HUES48 (cell line): ENCODE results near the gene TMSB10.
A peak's percentile ranks its signal among the peaks of the same experiment; 100 is the strongest.

ENCODE experiments used
- H3K27ac ChIP-seq: one replicate; pipeline ENCODE4 v1.7.0; 2013; ENCODE audit warnings: low read depth, low read length, inconsistent platforms
- H3K27me3 ChIP-seq: 2 replicates; pipeline ENCODE4 v1.6.1; 2013; ENCODE audit warnings: mild to moderate bottlenecking, low read length; ENCODE audit not compliant: control insufficient read depth, insufficient read depth
- H3K36me3 ChIP-seq: 2 replicates; pipeline ENCODE4 v1.6.1; 2013; ENCODE audit warnings: low read length; ENCODE audit not compliant: control insufficient read depth, insufficient read depth
- H3K4me1 ChIP-seq: 2 replicates; pipeline ENCODE4 v1.6.1; 2013; ENCODE audit warnings: mild to moderate bottlenecking, low read length; ENCODE audit not compliant: control insufficient read depth, insufficient read depth
- H3K4me3 ChIP-seq: 2 replicates; pipeline ENCODE4 v1.5.1; 2013; ENCODE audit warnings: mild to moderate bottlenecking, low read depth, low read length
- H3K9ac ChIP-seq: 2 replicates; pipeline ENCODE4 v1.6.1; 2013; ENCODE audit warnings: mild to moderate bottlenecking, low read depth, low read length, moderate library complexity
- H3K9me3 ChIP-seq: 2 replicates; pipeline ENCODE4 v1.6.1; 2013; ENCODE audit warnings: low read length; ENCODE audit not compliant: control insufficient read depth, insufficient read depth

TMSB10 gene

GRCh38 chr2:84891355-84892010, 14.0 kb upstream of the TMSB10 start:
- Histone ChIP-seq H3K4me3 (no peak overlapping the region), H3K9ac (no peak overlapping the region), H3K27ac (no peak overlapping the region), H3K27me3 (no peaks in the 10 kb centered on the region), H3K36me3 (no peaks in the 10 kb centered on the region), H3K4me1 (peaks cover 14% of the 10 kb centered on the region), H3K9me3 (no peaks in the 10 kb centered on the region)

DNA sequence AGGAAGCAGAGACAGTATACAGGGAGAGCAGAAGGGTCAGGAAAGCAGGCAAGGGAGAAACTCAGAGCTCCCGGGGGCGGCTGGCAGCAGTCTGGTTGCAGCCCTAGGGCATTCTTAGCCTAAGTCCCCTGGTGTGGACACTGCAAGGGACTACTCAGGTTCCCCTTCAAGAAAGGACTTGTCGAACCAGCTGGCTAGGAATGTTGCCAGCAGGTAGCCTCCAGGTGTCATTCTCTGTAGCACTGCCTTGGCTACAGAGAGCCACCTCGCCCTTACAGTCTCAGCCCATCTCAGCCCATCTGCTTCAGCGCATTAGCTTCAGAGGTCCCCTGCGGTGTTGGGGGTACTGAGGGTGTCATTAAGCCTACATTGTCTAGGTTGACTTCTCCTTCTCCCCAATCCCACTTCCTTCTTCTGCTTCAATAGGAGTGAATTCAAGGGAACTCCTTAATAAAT, 11.3 kb upstream of the TMSB10 start:
- peaks cover 14% of the 10 kb centered on the region for H3K4me1 ChIP-seq
- no peaks in the 10 kb centered on the region for H3K27me3 ChIP-seq
- H3K9me3 ChIP-seq: no peaks in the 10 kb centered on the region
- no peak overlapping the region for H3K9ac ChIP-seq
- H3K36me3 ChIP-seq: no peaks in the 10 kb centered on the region
- no peak overlapping the region for H3K4me3 ChIP-seq
- H3K27ac ChIP-seq: no peak overlapping the region

DNA sequence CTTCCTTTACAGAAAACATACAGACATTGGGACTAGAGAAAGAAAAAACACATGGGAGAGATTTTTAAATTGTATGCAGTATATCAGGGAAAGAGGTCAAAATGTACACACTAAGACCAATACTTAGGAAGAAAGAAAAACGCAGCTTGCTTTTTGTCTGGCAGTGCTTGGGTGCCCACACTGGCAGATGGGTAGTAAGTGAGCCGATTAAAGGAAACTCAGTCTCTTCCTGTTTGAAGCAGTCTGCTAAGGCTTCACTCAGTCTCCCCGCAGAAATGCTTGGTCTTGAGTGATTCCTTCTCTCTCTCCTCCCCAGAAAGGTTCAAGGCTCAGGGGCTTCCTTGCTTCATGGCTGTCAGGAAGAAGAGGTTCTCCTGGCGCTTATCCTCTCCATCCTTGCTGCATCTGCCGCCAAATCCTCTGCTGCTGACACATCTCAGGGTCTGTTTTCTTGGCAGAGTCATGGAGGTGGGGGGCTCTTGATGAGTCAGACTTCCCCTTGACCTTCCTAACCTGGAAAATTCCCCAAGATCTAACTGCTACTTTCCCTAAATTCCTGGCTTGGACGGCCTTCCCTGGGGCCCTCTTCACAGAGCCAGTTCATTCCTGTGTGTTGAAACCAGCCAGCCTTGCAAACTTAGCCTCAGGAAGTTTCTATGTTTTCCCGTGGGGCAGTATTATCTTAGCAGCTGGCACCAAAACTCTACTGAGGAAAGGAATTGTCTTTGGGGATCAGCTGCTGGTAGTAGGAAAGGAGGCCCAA, 10.5 kb upstream of the TMSB10 start:
- Histone ChIP-seq H3K4me1 (peaks cover 14% of the 10 kb centered on the region), H3K9ac (no peak overlapping the region), H3K9me3 (no peaks in the 10 kb centered on the region), H3K4me3 (no peak overlapping the region), H3K27me3 (no peaks in the 10 kb centered on the region), H3K36me3 (no peaks in the 10 kb centered on the region), H3K27ac (peak overlapping the region; percentile 18)

GRCh38 chr2:84896567-84896966, 8.9 kb upstream of the TMSB10 start:
- Histone ChIP-seq H3K27me3 (peaks cover 6% of the 10 kb centered on the region; the same call in 1 of the 2 replicates), H3K9ac (no peak overlapping the region), H3K4me1 (peaks cover 14% of the 10 kb centered on the region), H3K36me3 (no peaks in the 10 kb centered on the region), H3K9me3 (no peaks in the 10 kb centered on the region), H3K4me3 (no peak overlapping the region), H3K27ac (no peak overlapping the region)

DNA sequence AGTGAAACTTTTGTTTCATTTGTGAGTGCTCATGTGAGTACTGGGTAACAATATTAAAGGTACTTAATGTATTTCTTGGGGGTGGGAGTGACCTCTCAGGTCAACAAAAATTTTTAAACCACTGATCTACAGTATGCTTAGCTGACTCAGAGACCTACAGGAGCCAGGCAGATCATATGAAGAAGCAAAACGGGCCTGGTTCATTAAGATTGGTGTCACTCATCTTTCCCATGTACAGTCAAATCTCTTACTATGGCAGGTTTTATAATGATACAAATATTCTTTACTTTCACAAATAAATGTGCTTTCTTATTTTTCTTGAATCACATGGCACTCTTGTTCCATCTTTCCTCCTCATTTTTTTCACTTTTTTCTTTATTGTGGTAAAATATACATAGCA, 7.7 kb upstream of the TMSB10 start:
- Histone ChIP-seq H3K27me3 (peaks cover 13% of the 10 kb centered on the region), H3K27ac (no peak overlapping the region), H3K9me3 (no peaks in the 10 kb centered on the region), H3K4me1 (peaks cover 14% of the 10 kb centered on the region), H3K4me3 (no peak overlapping the region), H3K36me3 (no peaks in the 10 kb centered on the region), H3K9ac (no peak overlapping the region)

DNA sequence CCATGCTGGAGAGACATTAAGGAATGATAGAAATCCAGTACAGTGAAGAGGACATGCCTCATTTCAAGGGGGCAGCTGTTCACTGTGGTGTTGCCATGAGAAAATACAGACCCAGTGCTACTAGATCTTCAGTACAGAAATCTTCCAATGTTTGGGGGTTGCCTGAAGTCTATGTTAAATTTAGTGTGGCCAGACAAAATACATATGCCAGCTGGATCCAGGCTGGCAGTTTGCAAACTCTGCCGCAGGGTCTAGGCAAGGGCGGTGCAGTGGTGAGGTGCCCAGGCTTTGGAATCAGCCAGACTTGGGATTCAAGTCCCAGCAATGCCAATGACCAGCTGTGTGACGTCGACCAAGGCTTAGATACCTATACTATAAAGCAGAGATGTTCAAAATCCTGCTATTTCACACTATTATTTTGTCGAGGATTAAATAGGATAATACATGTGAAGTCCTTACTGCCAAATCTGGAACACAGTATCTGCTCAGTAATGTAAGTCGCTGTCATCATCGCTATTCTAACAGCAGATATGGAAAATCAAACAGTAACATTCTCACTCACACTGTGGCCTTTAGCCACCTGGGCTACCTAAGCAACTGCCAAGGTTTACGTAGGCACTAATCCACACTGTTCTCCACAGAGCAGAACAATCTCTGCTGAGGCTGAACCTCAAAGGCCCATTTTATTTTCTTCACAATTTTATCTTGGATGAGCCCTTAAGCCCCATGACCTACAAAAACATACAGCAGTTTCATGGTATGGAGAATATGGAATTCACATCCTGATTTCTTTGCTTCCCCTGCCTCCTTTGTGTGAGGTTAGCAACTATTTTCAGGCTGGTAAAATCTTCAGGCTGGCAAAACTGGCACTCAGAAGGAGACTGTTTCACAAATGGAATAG, 5.9 kb upstream of the TMSB10 start:
- H3K9ac ChIP-seq: no peak overlapping the region

GRCh38 chr2:84900971-84901370, 4.5 kb upstream of the TMSB10 start:
- Histone ChIP-seq H3K9ac (no peak overlapping the region), H3K36me3 (no peaks in the 10 kb centered on the region), H3K9me3 (no peaks in the 10 kb centered on the region), H3K27ac (no peak overlapping the region), H3K27me3 (peaks cover 27% of the 10 kb centered on the region), H3K4me3 (no peak overlapping the region), H3K4me1 (no peaks in the 10 kb centered on the region)

More for the DNA sequence above, 5.9 kb upstream of the TMSB10 start:
- peaks cover 7% of the 10 kb centered on the region; the same call in 1 of the 2 replicates for H3K4me1 ChIP-seq
- H3K4me3 ChIP-seq: no peak overlapping the region
- H3K36me3 ChIP-seq: no peaks in the 10 kb centered on the region
- H3K27ac ChIP-seq: no peak overlapping the region
- H3K27me3 ChIP-seq: peaks cover 24% of the 10 kb centered on the region
- H3K9me3 ChIP-seq: no peaks in the 10 kb centered on the region

DNA sequence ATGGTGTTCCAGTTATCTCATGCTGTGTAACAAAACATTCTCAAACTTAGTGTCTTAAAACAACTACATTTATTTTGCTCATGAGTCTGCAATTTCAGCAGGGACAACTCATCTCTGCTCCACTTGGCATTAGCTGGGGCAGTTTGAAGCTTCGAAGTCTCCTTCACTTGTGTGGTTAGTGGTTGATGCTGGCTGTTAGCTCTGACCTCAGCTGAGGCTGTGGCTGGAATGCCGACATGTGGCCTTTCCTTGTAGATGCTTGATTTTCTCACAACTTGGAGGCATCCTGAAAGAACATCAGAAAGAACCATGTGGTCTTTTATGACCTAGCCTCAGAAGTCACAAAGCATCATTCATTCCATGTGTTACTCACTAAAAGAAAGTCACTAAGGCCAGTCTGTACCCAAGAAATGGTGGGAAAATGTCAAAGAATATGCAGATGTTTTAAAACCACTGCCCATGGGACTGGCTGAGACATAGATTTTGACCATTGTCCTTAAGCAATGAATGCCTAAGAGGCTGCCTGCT, 3.8 kb upstream of the TMSB10 start:
- H3K4me1 ChIP-seq: no peaks in the 10 kb centered on the region
- no peak overlapping the region for H3K9ac ChIP-seq
- H3K27ac ChIP-seq: no peak overlapping the region

GRCh38 chr2:84902526-84902925, 2.9 kb upstream of the TMSB10 start:
- no peak overlapping the region for H3K4me3 ChIP-seq
- H3K9me3 ChIP-seq: no peaks in the 10 kb centered on the region
- peaks cover 5% of the 10 kb centered on the region; the same call in 1 of the 2 replicates for H3K4me1 ChIP-seq
- no peak overlapping the region for H3K9ac ChIP-seq
- H3K27me3 ChIP-seq: peaks cover 27% of the 10 kb centered on the region
- no peaks in the 10 kb centered on the region for H3K36me3 ChIP-seq
- H3K27ac ChIP-seq: no peak overlapping the region

More for the DNA sequence above, 3.8 kb upstream of the TMSB10 start:
- H3K27me3 ChIP-seq: peaks cover 27% of the 10 kb centered on the region
- H3K9me3 ChIP-seq: no peaks in the 10 kb centered on the region
- H3K36me3 ChIP-seq: no peaks in the 10 kb centered on the region
- H3K4me3 ChIP-seq: no peak overlapping the region

DNA sequence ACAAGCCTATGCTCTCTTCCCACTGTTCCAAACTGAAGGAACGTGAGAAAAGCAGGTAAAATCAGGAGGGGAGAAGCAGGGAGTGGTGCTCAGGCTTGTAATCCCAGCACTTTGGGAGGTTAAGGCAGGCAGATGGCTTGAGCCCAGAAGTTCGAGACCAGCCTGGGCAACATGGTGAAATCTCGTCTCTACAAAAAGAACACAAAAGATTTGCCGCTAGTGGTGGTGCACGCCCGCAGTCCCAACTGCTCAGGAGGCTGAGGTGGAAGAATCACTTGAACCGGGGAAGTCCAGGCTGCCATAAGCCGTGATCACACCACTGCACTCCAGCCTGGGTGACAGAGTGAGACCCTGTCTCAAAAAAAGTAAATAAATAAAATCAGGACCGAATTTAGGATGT, 1.3 kb upstream of the TMSB10 start:
- no peaks in the 10 kb centered on the region for H3K9me3 ChIP-seq
- peak overlapping the region; percentile 91 for H3K4me3 ChIP-seq
- H3K36me3 ChIP-seq: no peaks in the 10 kb centered on the region
- no peak overlapping the region for H3K9ac ChIP-seq
- peaks cover 27% of the 10 kb centered on the region for H3K27me3 ChIP-seq
- H3K4me1 ChIP-seq: peaks cover 5% of the 10 kb centered on the region; the same call in 1 of the 2 replicates
- no peak overlapping the region for H3K27ac ChIP-seq
